Globus pallidus (tissue), 1 donor: ENCODE measurements around the gene CDHR3.
"Not testable (repeated sequence)": the region's sequence is repeated elsewhere in the genome, so short reads cannot be mapped to it uniquely, and the experiment has no call there.

ENCODE experiments used
- DNase-seq: peaks from one replicate; pipeline ENCODE4 v3.0.0-alpha.2; 2015; ENCODE audit warnings: low spot score

CDHR3 gene

DNA sequence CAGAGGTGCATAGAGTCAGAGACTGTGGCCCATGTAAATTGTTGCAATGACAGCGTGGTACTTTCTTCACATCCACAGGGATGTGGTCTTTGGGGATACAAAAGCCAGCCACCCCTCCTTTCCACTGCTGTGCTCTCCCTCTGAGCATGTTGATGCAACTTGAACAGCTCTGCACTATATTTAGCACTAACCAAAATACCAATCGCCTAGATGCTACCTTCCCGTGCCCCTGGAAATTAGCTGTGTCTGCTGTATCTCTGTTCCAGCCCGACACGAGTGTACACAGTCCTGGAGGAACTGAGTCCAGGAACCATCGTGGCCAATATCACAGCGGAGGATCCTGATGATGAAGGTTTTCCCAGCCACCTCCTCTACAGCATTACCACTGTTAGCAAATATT is 38.1 kb downstream of the CDHR3 start:
- no peak for DNase-seq

DNA sequence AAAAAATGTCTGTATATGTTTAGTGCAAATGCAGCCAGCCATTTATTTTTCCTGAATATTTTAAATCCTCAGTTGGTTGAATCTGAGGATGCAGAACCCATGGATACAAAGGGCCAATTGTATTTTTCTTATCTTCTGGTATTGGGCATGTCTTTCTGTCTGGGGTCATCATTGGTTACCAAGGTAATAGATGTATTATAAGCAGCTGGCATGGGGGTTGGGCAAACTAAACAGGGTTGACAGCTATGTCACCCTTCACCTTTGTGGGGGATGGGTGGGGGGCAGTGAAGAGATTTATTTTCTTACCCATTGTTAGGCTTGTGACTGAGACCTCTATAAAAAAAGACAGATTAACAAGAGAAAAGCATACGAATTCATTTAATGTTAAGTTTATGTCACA is 38.8 kb downstream of the CDHR3 start:
- DNase-seq: no peak

DNA sequence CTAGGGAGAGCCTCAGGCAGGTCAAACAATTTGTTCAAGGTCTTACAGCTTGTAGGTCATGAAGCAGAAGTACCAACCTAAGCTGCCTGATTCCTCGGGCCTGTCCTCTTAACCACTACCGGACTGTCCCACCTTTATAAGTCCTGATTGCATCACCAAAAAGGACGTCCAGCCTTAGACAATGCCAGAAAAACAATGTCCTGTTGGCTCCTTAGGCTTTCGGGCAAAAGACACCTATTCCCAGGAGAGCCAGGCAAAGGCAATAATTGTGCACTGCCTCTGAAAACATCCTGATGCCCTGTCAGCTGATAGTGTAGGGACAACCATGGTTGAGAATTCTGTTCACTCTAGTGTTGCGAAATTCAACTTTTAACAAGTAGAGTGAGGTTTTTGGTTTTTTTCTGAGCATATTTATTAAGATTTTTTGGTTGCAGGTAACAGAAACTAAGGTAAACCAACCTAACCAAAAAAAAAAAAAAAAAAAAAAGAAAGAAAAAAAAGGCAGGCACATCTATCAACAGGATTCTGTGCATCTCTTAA is 40.5 kb downstream of the CDHR3 start:
- DNase-seq: no peak

DNA sequence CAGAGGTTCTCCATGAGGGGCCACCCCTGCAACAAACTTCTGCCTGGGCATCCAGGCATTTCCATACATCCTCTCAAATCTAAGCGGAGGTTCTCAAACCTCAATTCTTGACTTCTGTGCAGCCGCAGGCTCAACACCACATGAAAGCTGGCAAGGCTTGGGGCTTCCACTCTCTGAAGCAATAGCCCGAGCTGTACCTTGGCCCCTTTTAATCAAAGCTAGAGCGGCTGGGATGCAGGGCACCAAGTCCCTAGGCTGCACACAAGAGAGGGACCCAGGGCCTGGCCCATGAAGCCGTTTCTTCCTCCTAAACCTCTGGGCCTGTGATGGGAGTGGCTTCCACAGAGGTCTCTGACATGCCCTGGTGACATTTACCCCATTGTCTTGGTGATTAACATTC is 43.8 kb downstream of the CDHR3 start:
- DNase-seq: no peak

DNA sequence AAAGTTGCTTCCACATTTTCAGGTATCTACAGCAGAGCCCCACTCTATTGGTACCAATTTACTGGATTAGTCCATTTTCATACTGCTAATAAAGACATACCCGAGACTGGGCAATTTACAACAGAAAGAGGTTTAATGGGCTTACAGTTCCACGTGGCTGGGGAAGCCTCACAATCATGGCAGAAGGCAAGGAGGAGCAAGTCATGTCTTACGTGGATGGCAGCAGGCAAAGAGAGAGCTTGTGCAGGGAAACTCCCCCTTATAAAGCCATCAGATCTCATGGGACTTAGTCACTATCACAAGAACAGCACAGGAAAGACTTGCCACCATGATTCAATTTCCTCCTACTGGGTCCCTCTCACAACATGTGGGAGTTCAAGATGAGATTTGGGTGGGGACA is 44.7 kb downstream of the CDHR3 start:
- not testable (repeated sequence) for DNase-seq

DNA sequence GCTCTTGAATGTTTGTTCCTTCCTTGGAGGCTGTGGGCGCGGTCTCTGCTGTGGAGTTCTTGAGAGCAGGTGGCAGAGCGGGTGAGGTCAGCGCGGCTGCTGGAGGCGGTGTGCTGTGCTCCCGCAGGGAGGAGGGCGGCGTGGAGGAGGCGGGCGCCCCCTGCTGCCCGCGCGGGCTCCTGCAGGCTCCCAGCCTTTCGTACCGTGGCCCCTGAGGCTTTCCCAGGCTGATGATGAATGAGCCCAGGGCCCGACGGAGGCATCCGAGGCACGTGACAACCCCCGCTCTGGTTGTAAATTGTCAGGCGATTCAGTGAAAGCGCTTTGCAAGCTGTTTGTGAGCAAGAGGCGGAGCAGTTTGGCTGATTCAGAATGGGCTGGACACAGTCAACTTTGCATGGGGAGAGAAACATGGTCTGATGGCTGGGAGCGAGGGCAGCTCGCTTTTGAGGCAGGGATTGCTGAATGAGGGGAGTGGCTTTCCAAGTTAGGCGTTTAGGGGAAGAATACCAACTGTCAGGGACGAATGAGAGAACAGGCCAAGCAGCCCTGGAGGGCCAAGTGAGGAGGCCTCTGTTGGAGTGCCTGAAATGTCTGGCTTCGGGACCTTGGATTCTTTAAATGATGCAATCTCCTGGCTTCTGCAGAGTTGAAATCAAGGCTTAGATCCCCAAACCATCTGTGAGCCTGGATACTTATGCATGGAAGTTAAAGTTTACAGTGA is 46.6 kb downstream of the CDHR3 start:
- DNase-seq: peak; percentile 71

DNA sequence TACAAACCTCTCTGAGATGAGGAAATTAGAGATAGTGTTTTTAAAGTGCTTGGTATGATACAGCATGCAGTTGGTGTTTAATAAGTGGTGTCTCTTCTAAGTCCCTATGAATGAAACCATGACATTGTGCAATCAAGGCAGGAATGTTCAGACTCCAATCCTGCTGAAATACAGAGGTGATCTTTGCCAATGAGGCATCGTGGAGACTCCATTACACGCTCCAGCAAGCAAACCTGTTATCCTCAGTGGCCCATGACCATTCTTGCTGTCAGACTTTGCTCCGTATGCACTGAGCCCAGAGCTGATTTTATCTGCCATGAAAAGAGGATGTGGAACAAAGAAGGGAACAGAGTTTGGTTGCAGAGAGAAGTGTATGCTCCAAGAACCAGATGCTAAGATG is 47.3 kb downstream of the CDHR3 start:
- no peak for DNase-seq

DNA sequence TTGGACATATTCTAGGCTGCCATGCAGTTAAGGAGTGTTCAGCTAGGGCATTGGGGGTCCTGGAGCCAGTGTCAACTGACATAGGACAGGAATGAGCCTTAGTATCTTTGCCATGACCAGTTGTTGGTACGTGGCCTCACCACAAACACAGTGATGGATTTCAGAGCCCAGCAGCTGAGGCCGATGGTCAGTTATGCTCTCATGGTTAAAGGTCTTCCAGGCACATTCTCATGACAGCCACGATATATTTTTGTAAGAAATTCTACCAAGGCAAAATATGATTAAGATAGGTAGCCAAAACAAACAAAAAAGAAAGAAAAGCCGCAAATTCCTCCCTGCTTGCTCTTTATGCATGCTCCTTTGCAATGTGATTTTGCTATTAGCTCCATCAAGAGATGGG is 47.8 kb downstream of the CDHR3 start:
- DNase-seq: no peak

DNA sequence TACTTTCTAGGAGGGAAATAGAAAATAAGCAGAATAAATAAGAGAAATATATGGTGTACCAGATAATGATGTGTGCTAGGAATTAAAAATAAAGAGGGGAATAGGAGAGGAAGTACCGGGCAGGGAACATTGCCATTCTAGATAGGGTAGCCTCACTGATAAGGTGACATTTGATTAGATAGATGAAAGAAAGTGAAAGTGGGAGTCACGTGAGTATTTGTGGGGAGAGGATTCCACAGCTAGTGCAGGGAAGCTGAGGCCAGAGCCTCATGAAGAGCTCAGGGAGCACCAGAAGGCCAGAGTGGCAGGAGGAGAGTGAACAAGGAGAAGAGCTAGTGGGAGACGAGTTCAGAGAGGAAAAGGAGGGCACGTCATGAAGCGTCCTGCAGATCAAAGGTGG is 49.1 kb downstream of the CDHR3 start:
- no peak for DNase-seq

DNA sequence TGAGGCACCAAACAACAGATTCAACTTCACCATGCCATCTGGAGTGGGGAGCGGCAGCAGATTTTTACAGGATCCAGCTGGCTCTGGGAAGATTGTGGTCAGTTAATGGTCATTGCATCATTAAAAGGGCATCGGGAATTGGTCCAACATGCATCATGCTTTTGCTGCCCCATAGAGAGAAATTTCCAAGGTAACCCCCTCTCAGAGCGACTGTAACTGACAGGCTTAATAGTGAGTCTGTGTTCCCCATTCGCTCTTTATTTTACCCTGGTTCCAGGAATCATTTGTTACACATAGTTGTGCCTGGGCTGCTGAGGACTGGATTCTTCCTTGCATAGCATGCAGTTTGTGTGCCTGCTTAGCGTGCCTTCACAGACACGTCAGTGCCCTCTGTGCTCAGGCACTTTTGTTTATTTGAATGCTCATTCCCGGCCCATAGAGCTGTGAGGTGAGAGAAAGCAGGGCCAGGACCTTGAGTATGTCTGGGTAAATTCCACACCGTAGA is 49.9 kb downstream of the CDHR3 start:
- no peak for DNase-seq

DNA sequence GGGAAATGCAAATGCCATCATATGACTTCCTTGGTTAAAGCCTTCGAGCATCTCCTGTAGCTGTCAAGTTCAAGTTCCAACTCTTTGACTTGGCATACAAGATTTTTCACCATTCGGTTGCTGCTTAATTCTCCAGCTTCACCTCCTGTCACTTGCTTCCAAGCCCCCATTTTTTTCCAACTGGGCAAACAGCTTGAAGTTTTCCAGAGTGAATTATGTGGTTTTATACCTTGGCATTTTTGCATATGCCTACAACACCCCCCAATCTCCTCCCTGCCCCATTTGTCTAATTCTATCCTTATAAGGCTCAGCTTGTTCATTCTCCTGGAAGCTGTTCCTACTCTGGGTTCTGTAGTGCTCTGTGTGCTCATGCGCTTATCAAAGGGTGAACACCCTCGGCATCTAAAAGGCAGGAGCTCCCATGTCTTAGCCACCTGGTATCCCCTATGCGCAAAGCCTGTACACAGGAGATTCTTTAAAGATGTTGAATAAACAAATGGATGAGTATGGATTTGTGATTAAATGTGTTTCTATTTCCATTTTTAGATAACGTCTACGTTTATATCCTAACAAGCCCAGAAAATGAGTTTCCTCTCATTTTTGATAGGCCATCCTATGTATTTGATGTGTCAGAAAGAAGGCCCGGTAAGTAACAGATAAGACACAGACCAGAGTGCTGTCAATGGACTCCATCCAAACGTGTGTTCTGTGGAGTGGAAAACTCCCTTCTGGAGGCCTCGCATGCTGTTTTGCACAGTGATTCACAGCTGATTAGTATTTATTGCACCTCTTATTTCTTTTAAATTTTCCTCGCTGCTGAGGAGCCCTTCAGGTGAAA is 52.5 kb downstream of the CDHR3 start:
- DNase-seq: no peak

DNA sequence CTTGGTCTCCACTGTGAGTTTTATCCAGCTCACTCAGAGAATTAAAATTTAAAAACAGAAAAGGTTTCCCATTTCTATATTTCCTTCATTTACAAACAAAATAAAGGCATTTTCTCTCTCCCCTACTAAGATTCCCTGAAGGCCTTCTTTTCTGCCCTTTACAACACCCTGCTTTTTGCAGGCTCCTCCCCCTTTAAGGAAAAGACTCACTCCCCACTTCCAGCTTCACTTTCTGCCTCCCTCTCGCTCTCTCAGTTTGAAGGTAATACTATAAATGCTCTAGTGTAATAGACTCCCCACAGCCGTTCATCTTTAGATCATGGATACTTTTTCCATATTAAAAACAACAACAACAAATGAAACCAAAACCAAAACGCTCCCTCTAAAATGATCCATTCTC is 53.3 kb downstream of the CDHR3 start:
- no peak for DNase-seq

DNA sequence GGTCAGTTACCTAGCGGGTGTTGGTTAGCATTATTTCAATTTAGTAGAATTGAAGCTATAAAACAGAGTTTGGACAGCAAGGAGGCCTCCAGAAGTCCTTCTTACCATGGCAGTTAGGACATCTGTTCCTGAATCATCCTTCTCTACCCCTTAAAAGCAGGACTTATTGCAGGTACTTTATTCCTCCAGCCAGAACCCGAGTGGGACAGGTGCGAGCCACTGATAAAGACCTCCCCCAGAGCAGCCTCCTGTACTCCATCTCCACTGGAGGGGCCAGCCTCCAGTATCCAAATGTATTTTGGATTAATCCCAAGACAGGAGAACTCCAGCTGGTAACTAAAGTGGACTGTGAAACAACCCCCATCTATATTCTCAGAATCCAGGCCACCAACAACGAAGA is 54.6 kb downstream of the CDHR3 start:
- DNase-seq: no peak

DNA sequence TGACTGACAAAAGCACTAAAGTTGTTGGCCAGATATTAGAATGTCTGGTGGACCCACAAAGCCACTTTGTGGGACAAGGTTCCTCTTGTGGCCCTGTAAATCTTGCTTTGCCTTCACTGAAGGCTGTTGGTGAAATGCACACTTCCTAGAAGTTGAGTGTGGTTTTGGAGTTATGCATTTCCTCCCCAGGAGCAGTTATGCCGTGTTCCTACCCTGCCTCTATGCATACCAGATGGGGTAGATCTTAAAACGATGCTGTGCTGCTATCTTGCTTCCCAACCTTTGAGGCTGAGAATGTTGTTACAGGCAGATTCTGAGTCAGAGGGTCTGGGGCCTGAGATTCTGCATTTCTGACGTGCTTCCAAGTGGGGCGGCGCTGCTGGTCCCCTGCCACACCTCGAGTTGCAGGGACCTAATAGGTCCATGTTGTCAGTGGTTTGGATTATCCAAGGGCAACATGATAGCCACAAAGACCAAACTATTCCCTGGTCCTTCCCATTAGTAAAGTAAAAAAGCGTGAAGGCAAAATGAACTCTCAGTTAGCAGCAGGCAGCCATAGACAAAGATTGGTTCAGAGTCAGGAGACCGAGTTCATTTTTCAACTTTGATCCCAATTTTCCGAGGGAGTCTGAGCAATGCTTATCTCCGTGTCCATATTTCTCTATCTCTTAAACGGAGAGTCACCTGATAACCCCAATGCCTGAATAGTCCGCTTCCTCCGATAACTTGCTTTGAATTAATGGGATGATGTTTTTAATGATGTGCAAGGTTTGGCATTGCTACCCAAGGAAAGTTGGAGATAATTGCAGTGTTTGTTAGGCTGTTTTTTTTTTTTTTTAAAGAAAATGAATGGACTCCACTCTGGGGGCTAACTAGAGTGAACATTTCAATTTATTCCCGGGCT is 55.8 kb downstream of the CDHR3 start:
- no peak for DNase-seq

DNA sequence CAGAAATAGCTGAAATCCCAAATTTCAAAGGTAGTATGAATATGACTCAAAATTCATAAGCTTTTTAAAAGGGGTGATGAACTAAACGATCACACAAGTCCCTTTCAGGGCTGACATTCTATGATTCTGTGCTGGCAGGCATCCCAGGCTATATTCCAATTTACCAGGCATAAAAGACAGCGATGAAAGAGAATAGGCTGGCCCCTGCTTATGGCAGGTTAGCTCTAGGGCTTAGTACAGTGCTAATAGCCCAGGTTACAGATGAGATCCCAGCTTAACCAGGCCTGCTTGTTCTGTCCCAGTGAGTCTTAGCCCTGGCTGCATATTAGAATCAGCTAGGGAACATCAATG is 56.4 kb downstream of the CDHR3 start:
- no peak for DNase-seq

DNA sequence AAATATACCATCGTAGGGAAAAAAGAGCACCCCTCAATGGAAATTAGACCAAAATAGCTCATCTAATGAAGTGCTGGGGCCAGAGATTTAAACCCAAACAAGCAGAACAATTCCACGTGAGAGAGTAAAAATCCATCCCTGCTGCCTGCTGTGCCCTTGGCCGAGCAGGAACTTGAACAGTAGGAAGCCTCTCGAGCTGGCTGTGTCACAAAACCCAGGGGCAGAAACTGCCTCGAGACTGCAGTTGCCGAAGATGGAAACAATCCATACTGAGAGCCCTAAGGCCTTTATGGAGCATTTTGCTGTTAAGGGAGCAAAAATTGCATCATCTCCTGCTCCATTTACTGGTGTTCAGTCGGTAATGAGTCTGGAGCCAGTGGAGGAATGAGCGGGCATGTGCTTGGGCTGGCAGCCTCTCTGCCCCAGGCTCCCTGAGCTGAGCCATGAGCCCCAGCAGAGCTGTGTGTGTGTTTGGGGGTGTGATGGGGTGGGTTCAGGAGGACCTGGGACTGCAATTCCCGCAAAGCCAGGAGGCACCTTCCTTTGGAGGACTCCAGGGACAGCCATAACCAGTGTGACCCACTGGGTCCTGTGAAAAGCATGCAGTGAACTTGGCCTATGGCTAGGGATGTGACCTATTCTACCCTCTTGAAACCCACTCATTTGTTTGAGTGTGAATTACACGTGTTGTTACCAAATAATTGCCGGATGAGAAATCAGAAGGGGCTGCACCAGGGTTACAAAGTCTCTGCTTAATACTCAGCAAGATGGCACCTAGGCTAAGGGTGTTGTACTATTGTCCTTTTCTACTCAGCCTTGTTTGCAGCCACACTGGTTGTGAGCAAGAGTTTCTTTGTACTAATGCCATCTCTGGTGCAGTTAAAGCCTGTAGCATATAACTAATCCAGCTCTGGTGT is 58.3 kb downstream of the CDHR3 start:
- DNase-seq: no peak

DNA sequence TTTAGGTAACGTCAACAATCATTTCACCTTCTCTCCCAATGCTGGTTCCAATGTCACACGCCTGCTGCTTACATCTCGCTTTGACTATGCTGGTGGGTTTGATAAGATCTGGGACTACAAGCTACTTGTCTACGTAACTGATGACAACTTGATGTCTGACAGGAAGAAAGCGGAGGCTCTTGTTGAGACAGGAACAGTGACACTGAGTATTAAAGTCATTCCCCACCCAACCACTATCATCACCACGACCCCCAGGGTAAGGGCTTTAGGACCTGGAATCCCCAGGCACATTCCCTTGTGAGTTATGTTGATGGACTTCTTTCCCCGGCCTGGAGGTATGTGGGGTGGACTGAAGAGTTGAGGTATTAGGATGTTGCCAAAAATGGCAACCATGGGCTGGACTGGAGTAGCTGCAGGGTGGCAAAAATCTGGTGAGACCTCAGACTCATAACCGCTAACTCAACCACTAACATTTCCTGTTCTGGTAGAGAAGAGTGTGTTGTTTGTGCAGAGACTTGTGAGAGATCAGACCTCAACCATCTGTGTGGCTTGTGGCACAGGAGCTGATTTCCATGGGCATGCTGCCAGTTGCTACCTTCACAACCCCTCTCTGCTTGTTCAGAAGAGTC is 59.2 kb downstream of the CDHR3 start:
- no peak for DNase-seq

DNA sequence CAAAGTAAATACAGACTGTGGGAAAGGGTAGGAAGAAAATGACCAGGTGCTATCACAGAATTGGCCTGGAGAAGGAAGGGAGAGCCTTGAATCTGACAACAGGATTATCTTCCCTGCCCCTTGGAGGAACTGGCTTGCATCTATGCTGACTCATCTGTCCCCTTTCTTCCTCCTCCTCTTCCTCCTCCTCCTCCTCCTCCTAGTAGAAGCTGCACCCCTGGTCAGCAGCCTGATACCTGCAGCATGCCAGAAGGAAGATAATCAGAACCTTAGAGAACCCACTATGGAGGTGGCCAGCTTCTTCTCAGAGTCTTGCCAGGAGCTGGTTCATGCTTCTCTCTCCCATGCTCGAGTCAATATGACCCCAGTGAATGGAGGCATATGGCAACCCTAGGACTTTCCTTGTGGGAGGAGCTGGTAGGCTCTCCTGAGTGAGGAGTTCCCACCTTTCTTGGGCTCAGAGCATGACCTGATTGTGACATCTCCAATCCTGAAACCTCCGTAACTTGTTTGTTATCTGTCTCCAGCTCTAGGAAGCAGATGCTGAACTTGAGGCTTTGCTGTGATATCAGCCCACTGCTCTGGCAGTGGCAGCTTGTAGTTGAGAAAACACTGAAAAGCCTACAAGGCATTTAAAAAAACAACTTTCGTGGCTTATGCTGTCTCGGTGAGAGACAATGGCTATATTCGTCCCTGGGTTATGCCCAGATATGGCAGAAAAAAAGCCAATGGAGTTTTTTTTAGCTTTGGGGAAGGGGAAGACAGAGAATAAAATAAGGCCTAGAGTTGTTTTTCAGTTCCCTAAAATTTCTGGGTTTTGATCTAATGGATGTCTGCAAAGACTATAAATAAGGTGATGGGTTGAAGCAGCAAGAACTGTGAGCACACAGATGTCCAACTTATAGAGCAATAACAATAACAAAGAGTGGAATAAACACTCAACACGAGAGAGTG is 60.6 kb downstream of the CDHR3 start:
- peak; percentile 32 for DNase-seq

DNA sequence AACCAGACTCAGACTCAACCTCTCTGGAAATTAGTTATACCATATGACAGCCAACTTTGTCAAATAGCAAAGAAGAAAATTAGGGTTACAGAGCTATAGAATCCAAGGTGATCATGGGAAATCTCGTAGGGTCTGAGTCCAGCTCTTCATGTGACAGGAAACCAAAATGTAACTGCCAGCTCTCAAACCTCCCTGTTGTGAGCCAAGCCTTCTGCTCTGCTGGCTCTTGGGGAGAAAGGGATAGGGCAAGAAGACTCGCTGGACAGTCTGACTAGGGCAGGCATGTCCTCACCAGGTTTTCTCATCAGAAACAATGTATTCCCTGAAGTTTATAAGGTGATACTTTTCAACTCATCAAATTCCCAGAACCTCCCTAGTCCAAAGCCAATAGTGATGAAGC is 63.0 kb downstream of the CDHR3 start:
- DNase-seq: no peak
